H1 (cell line): ENCODE results near the gene PIGU. TPM values are rescaled to one million over a fixed set of nuclear protein-coding genes. Genes with fewer than 3 reads are reported as not detected.

ENCODE experiments used
- ASH2L ChIP-seq: fragments of 200-600, 300-600 bp; sonication (generic); IDR thresholded peaks from one replicate; pipeline ENCODE4 v1.7.1; 2017; ENCODE audit warnings: low read length
- CHD7 ChIP-seq: fragments of 300-600 bp; sonication (generic); IDR thresholded peaks from 2 replicates; pipeline ENCODE4 v1.7.1; 2012; ENCODE audit warnings: low read length, moderate library complexity, mild to moderate bottlenecking, inconsistent platforms; ENCODE audit not compliant: insufficient replicate concordance
- JUN ChIP-seq: IDR thresholded peaks from 2 replicates; pipeline ENCODE4 v1.6.1; 2011; ENCODE audit warnings: low read depth, mild to moderate bottlenecking, improper control_type of control experiment, low read length
- SAP30 ChIP-seq: fragments of 300-600 bp; sonication (generic); IDR thresholded peaks from 2 replicates; pipeline ENCODE4 v1.7.1; 2012; ENCODE audit warnings: low read length, moderate library complexity, mild to moderate bottlenecking, inconsistent platforms; ENCODE audit not compliant: insufficient read depth, insufficient replicate concordance
- SP1 ChIP-seq: IDR thresholded peaks from 2 replicates; pipeline ENCODE4 v1.6.1; 2011; ENCODE audit warnings: low read depth, low read length
- TBP ChIP-seq: IDR thresholded peaks from 2 replicates; pipeline ENCODE4 v1.6.1; 2011; ENCODE audit warnings: low read depth, low read length, improper control_type of control experiment
- polyA plus RNA-seq, 7 experiments: library from polyadenylated mRNA; depleted of rRNA in 3 of 7; stranded (reverse) in 5 of 7; unstranded in 2 of 7; fragments of >200 nt in 5 of 7; fragments of 200-250 nt in 2 of 7; gene quantifications; 1 replicate in 5 of 7; 2 replicates in 1 of 7; 4 replicates in 1 of 7; pipeline versions ENCODE4 v1.2.1 to v1.2.3, GENCODE V29; 2011 to 2013; ENCODE audit warnings: missing spikeins in 2 of 7, mixed read lengths in 2 of 7
- total RNA-seq: library from RNA; stranded (reverse); fragmentation: NEBNext Ultra II Directional; extraction: Animal tissue kit (Norgen Biotek cat#: 25700); gene quantifications from 2 replicates; pipeline ENCODE4 v1.2.1, GENCODE V29; 2021

PIGU gene
- total and polyA plus RNA-seq, 2 of the 8 experiments (the other 6 are each of a cell fraction or from before 2014, with no cell fraction given) = 28.3 to 117 TPM

DNA sequence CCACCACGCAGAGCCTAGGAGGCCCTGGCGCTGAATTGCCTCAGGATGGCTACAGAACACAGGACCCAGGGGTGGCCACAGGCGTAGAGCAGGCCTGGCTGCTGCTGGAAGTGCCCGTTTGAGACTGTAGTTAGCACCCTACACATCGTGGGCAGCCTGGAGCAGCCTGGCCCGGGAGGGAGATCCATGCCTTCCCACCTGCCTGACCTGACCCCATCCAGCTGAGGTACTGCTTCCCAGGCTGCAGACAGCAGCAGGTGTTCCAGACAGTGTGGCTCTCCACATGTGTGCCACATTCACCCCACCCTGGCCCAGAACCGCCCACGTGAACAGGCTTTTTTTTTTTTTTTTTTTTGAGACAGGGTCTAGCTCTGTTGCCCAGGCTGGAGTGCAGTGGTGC, 139.2 kb downstream of the PIGU start (continued):
- TF ChIP-seq JUN (no peak), CHD7 (no peak), SAP30 (no peak), TBP (no peak), SP1 (no peak), ASH2L (no peak)
